ENCODE measurements around the gene VGLL4. TPM values are rescaled to one million over a fixed set of nuclear protein-coding genes. Genes with fewer than 3 reads are reported as not detected.
"Not testable (repeated sequence)": the region's sequence is repeated elsewhere in the genome, so short reads cannot be mapped to it uniquely, and the experiment has no call there.

The VGLL4 gene
- total RNA-seq, 2 experiments from 2014 or later = 36.1 to 74.5 TPM

GRCh38 chr3:11529281-11529680 lies 114.4 kb downstream of the VGLL4 start:
- TF ChIP-seq EZH2phosphoT487 (IDR thresholded peaks at IDR 0.05; ENCODE audit: borderline replicate concordance, low read depth, low read length) = no peak
- no peak for TF ChIP-seq CTCF (conservative IDR thresholded peaks at IDR 0.05; ENCODE audit: low read length)
- no peaks in the 10 kb centered on the region for H3K9me2 ChIP-seq (ENCODE audit: insufficient read depth, low read length)
- no peak for DNase-seq (ENCODE audit: low spot score)
- H3K27ac ChIP-seq (ENCODE audit: low read depth, low read length, poor library complexity, severe bottlenecking) = no peak overlapping the region
- H3K79me2 ChIP-seq (ENCODE audit: insufficient read depth, low read depth, low read length) = no peaks in the 10 kb centered on the region
- H4K20me1 ChIP-seq (ENCODE audit: insufficient read depth, low read length) = no peaks in the 10 kb centered on the region
- no peaks in the 10 kb centered on the region for H3K36me3 ChIP-seq (ENCODE audit: insufficient read depth, low read length)
- H3K4me1 ChIP-seq (ENCODE audit: insufficient read depth, low read length, poor library complexity, severe bottlenecking) = no peaks in the 10 kb centered on the region
- no peak overlapping the region for H2AFZ ChIP-seq (ENCODE audit: low read length)
- ChIA-PET POLR2A (no interaction called here), CTCF (ENCODE audit: unreplicated experiment) (no interaction called here)
- BruUV-seq (replicated peaks) = no TSS peak
- no peak overlapping the region for H3K4me3 ChIP-seq (ENCODE audit: low read depth, low read length, poor library complexity, severe bottlenecking)
- intact Hi-C loops (cut with micrococcal nuclease; ENCODE audit: unreplicated experiment) = no loop called here
- no peak overlapping the region for H3K4me2 ChIP-seq (ENCODE audit: low read length)
- peaks cover 5% of the 10 kb centered on the region; the same call in 1 of the 2 replicates for H3K9me3 ChIP-seq (ENCODE audit: low read length)

GRCh38 chr3:11526121-11526520 lies 117.6 kb downstream of the VGLL4 start:
- CTCF ChIA-PET (ENCODE audit: unreplicated experiment); DNase-seq (ENCODE audit: low spot score); H3K79me2 ChIP-seq (ENCODE audit: insufficient read depth, low read depth, low read length); H2AFZ ChIP-seq (ENCODE audit: low read length); H3K36me3 ChIP-seq (ENCODE audit: insufficient read depth, low read length); H3K4me1 ChIP-seq (ENCODE audit: insufficient read depth, low read length, poor library complexity, severe bottlenecking); H3K9me3 ChIP-seq (ENCODE audit: low read length); H3K27ac ChIP-seq (ENCODE audit: low read depth, low read length, poor library complexity, severe bottlenecking); H3K9me2 ChIP-seq (ENCODE audit: insufficient read depth, low read length); H4K20me1 ChIP-seq (ENCODE audit: insufficient read depth, low read length); H3K4me3 ChIP-seq (ENCODE audit: low read depth, low read length, poor library complexity, severe bottlenecking); BruUV-seq (replicated peaks); intact Hi-C loops (cut with micrococcal nuclease; ENCODE audit: unreplicated experiment); H3K4me2 ChIP-seq (ENCODE audit: low read length): not testable (repeated sequence)
- POLR2A ChIA-PET = interaction anchor here (0.6 kb wide), 1 partner anchor 15 kb away, joined by 5 read pairs; no protein-coding TSS in a partner anchor

- POLR2A ChIA-PET = interaction anchor here (0.6 kb wide), 2 partner anchors 83 to 156 kb away, joined by 7 to 8 read pairs; no protein-coding TSS in a partner anchor
- no peaks in the 10 kb centered on the region for H3K9me2 ChIP-seq (ENCODE audit: insufficient read depth, low read length)
- CTCF ChIA-PET (ENCODE audit: unreplicated experiment) = no interaction called here
- intact Hi-C loops (cut with micrococcal nuclease; ENCODE audit: unreplicated experiment) = no loop called here
- no peak for DNase-seq (ENCODE audit: low spot score)
- H2AFZ ChIP-seq (ENCODE audit: low read length) = no peak overlapping the region
- H3K27ac ChIP-seq (ENCODE audit: low read depth, low read length, poor library complexity, severe bottlenecking) = no peak overlapping the region
- no peaks in the 10 kb centered on the region for H3K4me1 ChIP-seq (ENCODE audit: insufficient read depth, low read length, poor library complexity, severe bottlenecking)
- no peaks in the 10 kb centered on the region for H3K79me2 ChIP-seq (ENCODE audit: insufficient read depth, low read depth, low read length)
- H3K9me3 ChIP-seq (ENCODE audit: low read length) = peaks cover 5% of the 10 kb centered on the region; the same call in 1 of the 2 replicates
- BruUV-seq (replicated peaks) = no TSS peak
- H4K20me1 ChIP-seq (ENCODE audit: insufficient read depth, low read length) = no peaks in the 10 kb centered on the region
- no peak overlapping the region for H3K4me3 ChIP-seq (ENCODE audit: low read depth, low read length, poor library complexity, severe bottlenecking)
- H3K36me3 ChIP-seq (ENCODE audit: insufficient read depth, low read length) = no peaks in the 10 kb centered on the region
- no peak for TF ChIP-seq EZH2phosphoT487 (IDR thresholded peaks at IDR 0.05; ENCODE audit: borderline replicate concordance, low read depth, low read length)
- TF ChIP-seq CTCF (conservative IDR thresholded peaks at IDR 0.05; ENCODE audit: low read length) = no peak
- no peak overlapping the region for H3K4me2 ChIP-seq (ENCODE audit: low read length)
Measured at GRCh38 chr3:11523572-11524101, 120.1 kb downstream of the VGLL4 start.

Measured in OCI-LY7 (cell line).